ENCODE data around the gene ZNF446.
"Not testable (repeated sequence)": the region's sequence is repeated elsewhere in the genome, so short reads cannot be mapped to it uniquely, and the experiment has no call there.

Gene ZNF446

DNA sequence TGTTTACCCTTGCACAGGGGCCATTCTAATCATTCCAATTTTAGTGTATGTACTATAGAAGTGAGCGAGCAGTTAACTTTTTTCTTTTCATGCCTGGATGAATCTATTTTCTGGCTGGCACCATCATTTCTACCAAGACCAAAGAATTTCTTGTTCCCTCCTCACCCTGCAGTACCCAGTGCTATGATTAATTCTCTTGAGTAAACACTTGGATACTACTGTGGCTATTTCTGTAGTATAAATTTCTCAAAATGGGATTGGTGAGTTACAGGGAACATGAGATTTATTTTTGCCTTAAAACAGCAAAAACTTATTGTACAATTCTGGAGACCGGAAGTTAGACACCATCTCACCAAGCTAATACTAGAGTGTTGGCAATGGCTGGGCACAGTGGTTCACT, 7.6 kb downstream of the ZNF446 start:
- TF ChIP-seq, protein P1, sequence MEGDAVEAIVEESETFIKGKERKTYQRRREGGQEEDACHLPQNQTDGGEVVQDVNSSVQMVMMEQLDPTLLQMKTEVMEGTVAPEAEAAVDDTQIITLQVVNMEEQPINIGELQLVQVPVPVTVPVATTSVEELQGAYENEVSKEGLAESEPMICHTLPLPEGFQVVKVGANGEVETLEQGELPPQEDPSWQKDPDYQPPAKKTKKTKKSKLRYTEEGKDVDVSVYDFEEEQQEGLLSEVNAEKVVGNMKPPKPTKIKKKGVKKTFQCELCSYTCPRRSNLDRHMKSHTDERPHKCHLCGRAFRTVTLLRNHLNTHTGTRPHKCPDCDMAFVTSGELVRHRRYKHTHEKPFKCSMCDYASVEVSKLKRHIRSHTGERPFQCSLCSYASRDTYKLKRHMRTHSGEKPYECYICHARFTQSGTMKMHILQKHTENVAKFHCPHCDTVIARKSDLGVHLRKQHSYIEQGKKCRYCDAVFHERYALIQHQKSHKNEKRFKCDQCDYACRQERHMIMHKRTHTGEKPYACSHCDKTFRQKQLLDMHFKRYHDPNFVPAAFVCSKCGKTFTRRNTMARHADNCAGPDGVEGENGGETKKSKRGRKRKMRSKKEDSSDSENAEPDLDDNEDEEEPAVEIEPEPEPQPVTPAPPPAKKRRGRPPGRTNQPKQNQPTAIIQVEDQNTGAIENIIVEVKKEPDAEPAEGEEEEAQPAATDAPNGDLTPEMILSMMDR (IDR thresholded peaks at IDR 0.05), result no peak
- Histone ChIP-seq H3K4me2 (ENCODE audit: low read length) (no peak overlapping the region), H3K4me3 (ENCODE audit: low read depth, low read length) (no peak overlapping the region), H3K4me1 (no peaks in the 10 kb centered on the region), H3K9me3 (ENCODE audit: control insufficient read depth, low read length) (no peaks in the 10 kb centered on the region), H3K27me3 (ENCODE audit: control insufficient read depth, insufficient read depth, low read length) (no peaks in the 10 kb centered on the region), H3K27ac (no peak overlapping the region), H3K79me2 (no peaks in the 10 kb centered on the region), H3K36me3 (ENCODE audit: control insufficient read depth, insufficient read depth, low read length) (no peaks in the 10 kb centered on the region), H3K9ac (no peak overlapping the region), H2AFZ (no peak overlapping the region)

DNA sequence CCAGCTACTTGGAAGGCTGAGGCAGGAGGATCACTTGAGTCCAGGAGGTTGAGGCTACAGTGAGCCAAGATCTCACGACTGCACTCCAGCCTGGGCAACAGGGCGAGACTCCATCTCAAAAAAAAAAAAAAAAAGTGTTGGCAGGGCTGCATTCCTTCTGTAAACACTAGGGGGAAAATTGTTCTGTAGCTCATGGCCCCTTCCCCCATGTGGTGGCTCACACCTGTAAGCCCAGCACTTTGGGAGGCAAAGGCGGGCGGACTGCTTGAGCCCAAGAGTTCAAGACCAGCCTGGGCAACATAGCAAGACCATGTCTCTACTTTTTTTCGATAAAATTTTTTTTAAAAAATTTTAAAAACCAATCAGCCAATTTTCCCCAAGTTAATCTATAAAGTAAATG, 8.2 kb downstream of the ZNF446 start:
- not testable (repeated sequence) for H3K27me3 ChIP-seq (ENCODE audit: control insufficient read depth, insufficient read depth, low read length); H3K36me3 ChIP-seq (ENCODE audit: control insufficient read depth, insufficient read depth, low read length); H3K27ac ChIP-seq; H3K4me1 ChIP-seq; H3K9me3 ChIP-seq (ENCODE audit: control insufficient read depth, low read length); H3K4me2 ChIP-seq (ENCODE audit: low read length); H2AFZ ChIP-seq; H3K9ac ChIP-seq; H3K4me3 ChIP-seq (ENCODE audit: low read depth, low read length); H3K79me2 ChIP-seq

DNA sequence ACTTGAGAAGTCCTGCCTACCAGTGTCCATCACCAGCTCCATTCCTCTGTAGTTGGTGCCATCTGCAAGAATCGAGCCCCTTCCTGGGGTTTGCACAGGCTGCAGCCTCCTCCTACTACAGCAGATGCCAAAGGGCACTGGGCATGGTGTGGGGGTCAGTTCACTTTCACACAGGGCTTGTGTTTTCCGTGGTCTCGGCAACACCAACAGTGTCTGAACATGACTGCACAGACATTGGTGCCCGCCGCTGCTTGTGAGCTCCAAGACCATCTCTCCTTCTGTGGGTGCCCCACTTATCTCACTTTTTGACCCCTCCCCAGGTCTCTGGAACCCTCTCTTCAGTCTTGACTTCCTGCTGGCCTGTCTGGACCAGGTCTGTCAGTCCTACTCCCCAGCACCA, 15.2 kb downstream of the ZNF446 start:
- no peak overlapping the region for H3K4me2 ChIP-seq (ENCODE audit: low read length)
- no peaks in the 10 kb centered on the region for H3K79me2 ChIP-seq
- TF ChIP-seq, protein P1 (IDR thresholded peaks at IDR 0.05), result no peak
- H3K4me3 ChIP-seq (ENCODE audit: low read depth, low read length), result no peak overlapping the region
- H3K4me1 ChIP-seq, result no peaks in the 10 kb centered on the region
- H2AFZ ChIP-seq, result no peak overlapping the region
- H3K27me3 ChIP-seq (ENCODE audit: control insufficient read depth, insufficient read depth, low read length), result no peaks in the 10 kb centered on the region
- H3K9me3 ChIP-seq (ENCODE audit: control insufficient read depth, low read length), result no peaks in the 10 kb centered on the region
- H3K27ac ChIP-seq, result no peak overlapping the region
- no peaks in the 10 kb centered on the region for H3K36me3 ChIP-seq (ENCODE audit: control insufficient read depth, insufficient read depth, low read length)
- H3K9ac ChIP-seq, result no peak overlapping the region

DNA sequence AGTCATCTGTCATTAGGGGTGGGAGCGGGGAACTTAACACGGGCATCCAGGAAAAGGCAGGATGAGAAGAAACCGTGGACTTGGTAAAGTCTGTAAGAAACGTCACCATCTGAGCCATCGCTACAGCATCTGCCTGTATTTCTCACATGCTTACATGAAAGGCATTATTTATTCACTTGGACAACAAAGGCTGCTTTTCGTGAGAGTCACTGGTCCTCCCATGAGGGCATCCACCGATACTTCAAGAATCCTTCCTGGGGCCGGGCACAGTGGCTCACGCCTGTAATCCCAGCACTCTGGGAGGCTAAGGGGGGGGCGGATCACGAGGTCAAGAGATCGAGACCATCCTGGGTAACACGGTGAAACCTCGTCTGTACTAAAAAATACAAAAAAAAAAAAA, 16.1 kb downstream of the ZNF446 start:
- Histone ChIP-seq H3K27ac (no peak overlapping the region), H3K36me3 (ENCODE audit: control insufficient read depth, insufficient read depth, low read length) (no peaks in the 10 kb centered on the region), H3K4me2 (ENCODE audit: low read length) (no peak overlapping the region), H3K27me3 (ENCODE audit: control insufficient read depth, insufficient read depth, low read length) (no peaks in the 10 kb centered on the region), H3K4me1 (no peaks in the 10 kb centered on the region), H3K9me3 (ENCODE audit: control insufficient read depth, low read length) (no peaks in the 10 kb centered on the region), H3K4me3 (ENCODE audit: low read depth, low read length) (no peak overlapping the region), H3K9ac (no peak overlapping the region), H2AFZ (no peak overlapping the region), H3K79me2 (no peaks in the 10 kb centered on the region)
- TF ChIP-seq, protein P1 (IDR thresholded peaks at IDR 0.05), result no peak

DNA sequence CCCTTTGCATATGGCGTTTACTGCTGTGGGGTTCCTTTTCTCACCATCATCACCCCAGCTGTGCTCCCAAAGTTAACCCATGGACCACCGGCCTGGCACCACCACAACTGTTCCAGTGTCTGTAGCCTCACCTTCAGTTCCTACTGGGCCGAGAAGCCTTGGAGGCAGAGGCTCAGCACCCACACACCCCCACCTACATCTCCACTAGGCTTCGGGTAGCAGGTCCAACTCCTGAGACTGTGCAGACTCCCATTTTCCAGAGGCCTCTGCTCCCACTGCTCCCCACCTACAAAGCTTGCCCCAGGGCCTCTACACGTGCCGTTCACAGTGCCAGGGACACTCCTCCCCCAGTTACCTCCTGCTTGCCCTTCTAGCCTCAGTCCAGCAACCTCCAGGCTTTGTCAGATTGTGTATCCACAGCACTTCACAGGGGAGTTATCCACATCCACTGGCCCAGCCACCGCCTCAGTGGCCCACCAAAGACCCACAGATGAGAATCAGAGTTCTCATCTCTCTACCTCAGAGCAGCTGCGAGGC, 21.6 kb downstream of the ZNF446 start:
- Histone ChIP-seq H3K79me2 (no peaks in the 10 kb centered on the region), H3K36me3 (ENCODE audit: control insufficient read depth, insufficient read depth, low read length) (no peaks in the 10 kb centered on the region), H3K4me2 (ENCODE audit: low read length) (no peak overlapping the region), H3K4me1 (peaks cover 11% of the 10 kb centered on the region), H3K9ac (no peak overlapping the region), H3K27ac (peak overlapping the region; percentile 66), H2AFZ (no peak overlapping the region), H3K4me3 (ENCODE audit: low read depth, low read length) (no peak overlapping the region), H3K9me3 (ENCODE audit: control insufficient read depth, low read length) (no peaks in the 10 kb centered on the region), H3K27me3 (ENCODE audit: control insufficient read depth, insufficient read depth, low read length) (no peaks in the 10 kb centered on the region)
- TF ChIP-seq, protein P1 (IDR thresholded peaks at IDR 0.05), result no peak

Measured in parathyroid adenoma (tissue), 2 donors.